Measurements from ENCODE around the gene GLRA3.

- TF ChIP-seq CTCF (conservative IDR thresholded peaks at IDR 0.05), result no peak
- no peak for TF ChIP-seq ZFX (IDR thresholded peaks at IDR 0.05)
These were observed 230.2 kb downstream of the GLRA3 start for GRCh38 chr4:174598800-174599199.
